Endothelial cell of umbilical vein (primary cell): Measurements from ENCODE around the gene NKX6-2. TPM values are rescaled to one million over a fixed set of nuclear protein-coding genes. Genes with fewer than 3 reads are reported as not detected.

Experiments used
- BruUV-seq: library from RNA; stranded (reverse); fragments of 400-500 nt; replicated peaks from 2 replicates; lab custom pipeline; 2021; lab: Mats Ljungman, UMichigan
- CTCF ChIA-PET: fragments of 300-600, 350-600 bp; sonication (Branson Sonifier 250); formaldehyde crosslinking; loops from one replicate; lab custom pipeline; 2021; ENCODE audit warnings: antibody characterized with exemption, inconsistent platforms; lab: Charles Lee
- POLR2A ChIA-PET: fragments of 300-600, 350-600 bp; sonication (Branson Sonifier 250); formaldehyde crosslinking; loops from one replicate; lab custom pipeline; 2021; ENCODE audit warnings: antibody characterized with exemption, inconsistent platforms; lab: Charles Lee
- DNase-seq: peaks from one replicate; pipeline ENCODE4 v3.0.0-alpha.2; 2011; ENCODE audit warnings: low read depth, low spot score
- FAIRE-seq: peaks from 2 replicates; lab custom pipeline; 2011; peaks lifted over from hg19 to GRCh38; lab: Jason Lieb, UNC
- H2AFZ ChIP-seq: 2 replicates; pipeline ENCODE4 v1.6.0; 2012; ENCODE audit warnings: low read depth, low read length, control low read depth, inconsistent platforms
- H3K27ac ChIP-seq: 2 replicates; pipeline ENCODE4 v1.5.1; 2011; ENCODE audit warnings: low read depth, mild to moderate bottlenecking, control low read depth, low read length, moderate library complexity; ENCODE audit not compliant: insufficient read depth
- H3K27me3 ChIP-seq, 2 experiments: 2 replicates each; pipeline versions ENCODE4 v1.6.0 to v1.6.1; 2011; ENCODE audit warnings: low read length in 2 of 2, mixed read lengths in 1 of 2; ENCODE audit not compliant: control insufficient read depth in 2 of 2, insufficient read depth in 2 of 2
- H3K36me3 ChIP-seq, 2 experiments: 2 replicates in 1 of 2; 3 replicates in 1 of 2; pipeline ENCODE4 v1.5.1; 2011; ENCODE audit warnings: low read length in 2 of 2, mild to moderate bottlenecking in 1 of 2, moderate library complexity in 1 of 2; ENCODE audit not compliant: control insufficient read depth in 2 of 2, insufficient read depth in 2 of 2; ENCODE audit errors: extremely low read depth in 1 of 2
- H3K4me1 ChIP-seq: 3 replicates; pipeline ENCODE4 v1.5.1; 2011; ENCODE audit warnings: mild to moderate bottlenecking, low read length; ENCODE audit not compliant: control insufficient read depth, insufficient read depth; ENCODE audit errors: extremely low read depth
- H3K4me2 ChIP-seq: 2 replicates; pipeline ENCODE4 v1.6.1; 2011; ENCODE audit warnings: low read length, control low read depth, mixed read lengths; ENCODE audit not compliant: insufficient read depth
- H3K4me3 ChIP-seq, 3 experiments: fragments of 200-600 bp in 1 of 3; sonication (generic), shearing (Covaris generic) in 1 of 3; replicated peaks in 1 of 3; 2 replicates each; pipeline ENCODE4 v1.5.1; 2011 to 2016; ENCODE audit warnings: control low read depth in 3 of 3, low read length in 3 of 3, mild to moderate bottlenecking in 2 of 3, inconsistent platforms in 1 of 3, low read depth in 1 of 3, moderate library complexity in 1 of 3; ENCODE audit not compliant: insufficient read depth in 1 of 3
- H3K79me2 ChIP-seq: 2 replicates; pipeline ENCODE4 v1.6.0; 2012; ENCODE audit warnings: low read length, inconsistent platforms; ENCODE audit not compliant: control insufficient read depth, insufficient read depth
- H3K9ac ChIP-seq: replicated peaks from 2 replicates; pipeline ENCODE3; 2011; ENCODE audit warnings: low read length, control low read depth; ENCODE audit not compliant: insufficient read depth; ENCODE audit errors: extremely low read depth
- H3K9me1 ChIP-seq: replicated peaks from 3 replicates; pipeline ENCODE4 v1.6.0; 2011; ENCODE audit warnings: mild to moderate bottlenecking, low read length; ENCODE audit not compliant: control insufficient read depth, insufficient read depth; ENCODE audit errors: extremely low read depth
- H3K9me3 ChIP-seq: replicated peaks from 2 replicates; pipeline ENCODE4 v1.5.1; 2012; ENCODE audit warnings: low read length, inconsistent platforms; ENCODE audit not compliant: control insufficient read depth, insufficient read depth
- H4K20me1 ChIP-seq: replicated peaks from 2 replicates; pipeline ENCODE3; 2011; ENCODE audit warnings: mild to moderate bottlenecking, low read length; ENCODE audit not compliant: control insufficient read depth, insufficient read depth; ENCODE audit errors: extremely low read depth
- CTCF ChIP-seq, 2 donors: IDR thresholded peaks; 1 replicate in 1 of 2; 2 replicates in 1 of 2; pipeline ENCODE4 v1.5.1; 2011; ENCODE audit warnings: low read length in 2 of 2, mild to moderate bottlenecking in 2 of 2, moderate library complexity in 2 of 2, control low read depth in 1 of 2, inconsistent platforms in 1 of 2, low read depth in 1 of 2; ENCODE audit not compliant: insufficient read depth in 1 of 2; ENCODE audit errors: extremely low read depth in 1 of 2
- EZH2 ChIP-seq: IDR thresholded peaks from 2 replicates; pipeline ENCODE4 v1.6.1; 2012; ENCODE audit warnings: borderline replicate concordance, low read depth, mild to moderate bottlenecking, moderate library complexity, low read length, inconsistent platforms; ENCODE audit not compliant: severe bottlenecking
- FOS ChIP-seq: IDR thresholded peaks from 2 replicates; pipeline ENCODE4 v1.6.1; 2011; ENCODE audit warnings: mild to moderate bottlenecking, low read length, moderate library complexity, borderline replicate concordance; ENCODE audit not compliant: insufficient read depth
- GATA2 ChIP-seq: IDR thresholded peaks from 2 replicates; pipeline ENCODE4 v1.7.0; 2011; ENCODE audit warnings: low read depth, mild to moderate bottlenecking, moderate library complexity, mixed read lengths, low read length; ENCODE audit not compliant: insufficient read length, insufficient read depth
- JUN ChIP-seq: IDR thresholded peaks from 2 replicates; pipeline ENCODE4 v1.6.1; 2011; ENCODE audit warnings: borderline replicate concordance, low read depth; ENCODE audit not compliant: insufficient read length, insufficient read depth
- MYC ChIP-seq: IDR thresholded peaks from one replicate; pipeline ENCODE4 v1.6.1; 2011; ENCODE audit warnings: mild to moderate bottlenecking, low read depth, low read length
- POLR2A ChIP-seq: IDR thresholded peaks from 2 replicates; pipeline ENCODE4 v1.6.1; 2012; ENCODE audit warnings: low read depth, mild to moderate bottlenecking, control low read depth, low read length
- POLR2AphosphoS5 ChIP-seq: IDR thresholded peaks from 2 replicates; pipeline ENCODE4 v1.6.1; 2012; ENCODE audit warnings: low read depth, mild to moderate bottlenecking, control low read depth, low read length, moderate library complexity; ENCODE audit not compliant: insufficient read depth
- dilution Hi-C: fragments of 300-500 bp; cut with MboI; formaldehyde crosslinking; loops from one replicate; pipeline ENCODE4 v1.15.0; 2019; ENCODE audit warnings: low sequenced_read_pairs; ENCODE audit not compliant: extremely low pct_ligation_motif_present
- intact Hi-C: fragments of 100-400 bp; cut with micrococcal nuclease; formaldehyde crosslinking; loops from one replicate; pipeline ENCODE4 v1.10.0; 2022
- polyA plus RNA-seq, 4 experiments: library from polyadenylated mRNA; depleted of rRNA in 3 of 4; stranded (reverse) in 3 of 4; unstranded in 1 of 4; fragments of >200 nt; gene quantifications; 2 replicates each; pipeline versions ENCODE4 v1.2.1 to v1.2.3, GENCODE V29; 2011 to 2012; ENCODE audit warnings: missing spikeins in 1 of 4
- total RNA-seq: library from RNA; stranded (reverse); gene quantifications from 2 replicates; pipeline ENCODE4 v1.2.3, GENCODE V29; 2021
- TF ChIP-seq, protein P1 (sequence below): IDR thresholded peaks from 2 replicates; pipeline ENCODE4 v1.6.1; 2011; ENCODE audit not compliant: insufficient read depth, insufficient read length

Gene NKX6-2
- total and polyA plus RNA-seq, 2 donors (not counting 3 experiments of a cell fraction or from before 2014, with no cell fraction given): not detected

GRCh38 chr10:132834891-132835847 is 49.2 kb upstream of the NKX6-2 start:
- BruUV-seq: no TSS peak
- TF ChIP-seq POLR2AphosphoS5: no peak
- no peak for TF ChIP-seq POLR2A
- no peak for TF ChIP-seq MYC
- TF ChIP-seq EZH2: no peak

DNA sequence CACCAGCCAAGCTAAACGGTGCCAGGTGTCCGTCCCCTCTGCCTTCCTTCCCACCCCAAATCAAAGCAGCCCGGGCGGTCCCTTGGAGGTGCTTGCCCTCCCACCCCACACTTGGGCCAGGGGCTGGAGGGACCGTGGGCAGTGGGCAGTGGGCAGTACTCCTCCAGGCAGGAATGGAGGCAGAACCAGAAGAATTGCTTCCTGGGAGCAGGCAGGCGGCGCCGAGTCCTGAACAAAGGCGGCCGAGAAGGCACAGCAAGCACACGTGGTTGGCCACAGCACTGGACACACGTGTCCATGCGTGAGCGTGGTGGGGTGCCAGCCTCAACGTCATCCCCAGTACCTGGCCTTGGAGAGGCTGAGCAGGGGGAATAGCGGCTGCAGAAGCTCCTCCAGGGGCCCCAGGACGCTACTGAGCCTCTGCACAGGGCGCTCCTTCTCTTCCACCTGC is 48.4 kb upstream of the NKX6-2 start:
- intact Hi-C loops (no loop called here), dilution Hi-C loops (no loop called here)
- no peak overlapping the region for H3K4me2 ChIP-seq
- H3K9me1 ChIP-seq: no peaks in the 10 kb centered on the region
- ChIA-PET POLR2A (no interaction called here), CTCF (no interaction called here)
- no peaks in the 10 kb centered on the region for H4K20me1 ChIP-seq
- H3K9me3 ChIP-seq: no peaks in the 10 kb centered on the region
- no peak overlapping the region for H3K9ac ChIP-seq
- H3K36me3 ChIP-seq: no peaks in the 10 kb centered on the region
- TF ChIP-seq, protein P1, sequence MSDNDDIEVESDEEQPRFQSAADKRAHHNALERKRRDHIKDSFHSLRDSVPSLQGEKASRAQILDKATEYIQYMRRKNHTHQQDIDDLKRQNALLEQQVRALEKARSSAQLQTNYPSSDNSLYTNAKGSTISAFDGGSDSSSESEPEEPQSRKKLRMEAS: no peak
- TF ChIP-seq POLR2AphosphoS5: no peak
- no peak for TF ChIP-seq EZH2
- TF ChIP-seq MYC: no peak
- no peak for TF ChIP-seq FOS
- TF ChIP-seq POLR2A: no peak
- no peak for TF ChIP-seq CTCF (IDR thresholded peaks at IDR 0.05; ENCODE audit: extremely low read depth in 1 of 2, insufficient read depth in 1 of 2, low read depth in 1 of 2, low read length in 2 of 2)
- TF ChIP-seq JUN: no peak
- TF ChIP-seq GATA2: no peak
- no peak overlapping the region for H3K27ac ChIP-seq
- H2AFZ ChIP-seq: no peak overlapping the region
- H3K27me3 ChIP-seq: no peaks in the 10 kb centered on the region
- no peak for DNase-seq
- FAIRE-seq: no peak
- BruUV-seq: no TSS peak
- H3K4me1 ChIP-seq: no peaks in the 10 kb centered on the region
- no peak overlapping the region for H3K4me3 ChIP-seq
- H3K79me2 ChIP-seq: no peaks in the 10 kb centered on the region

More at GRCh38 chr10:132834891-132835847, 49.2 kb upstream of the NKX6-2 start:
- POLR2A ChIA-PET: no interaction called here
- Histone ChIP-seq H4K20me1 (no peaks in the 10 kb centered on the region), H3K9me1 (no peaks in the 10 kb centered on the region), H3K27ac (no peak overlapping the region), H3K4me2 (no peak overlapping the region), H3K9ac (no peak overlapping the region), H3K79me2 (no peaks in the 10 kb centered on the region), H2AFZ (no peak overlapping the region), H3K36me3 (no peaks in the 10 kb centered on the region), H3K27me3 (no peaks in the 10 kb centered on the region), H3K4me1 (no peaks in the 10 kb centered on the region), H3K4me3 (no peak overlapping the region), H3K9me3 (no peaks in the 10 kb centered on the region)
- dilution Hi-C loops (no loop called here), intact Hi-C loops (no loop called here)
- no peak for DNase-seq
- FAIRE-seq: no peak
- CTCF ChIA-PET: no interaction called here
